Smooth muscle cell (in vitro differentiated cells): Measurements from ENCODE around the gene RNF2. TPM values are rescaled to one million over a fixed set of nuclear protein-coding genes. Genes with fewer than 3 reads are reported as not detected.
A peak's percentile ranks its signal among the peaks of the same experiment; 100 is the strongest.

Experiments used
- DNase-seq: peaks from one replicate; lab custom pipeline; 2025; ENCODE audit not compliant: unreplicated experiment; lab: John Stamatoyannopoulos, UW
- H2AFZ ChIP-seq: fragments of 200-600 bp; sonication (generic); 2 replicates; pipeline ENCODE4 v1.6.0; 2016; ENCODE audit warnings: antibody characterized with exemption, low read depth, mild to moderate bottlenecking
- H3F3A ChIP-seq: fragments of 200-600 bp; sonication (generic); 2 replicates; pipeline ENCODE4 v1.6.0; 2017; ENCODE audit warnings: antibody characterized with exemption, low read depth
- H3K27ac ChIP-seq: fragments of 200-600 bp; sonication (generic); 2 replicates; pipeline ENCODE4 v1.5.1; 2016; ENCODE audit warnings: low read depth, mild to moderate bottlenecking
- H3K27me3 ChIP-seq: fragments of 200-600 bp; sonication (generic); 2 replicates; pipeline ENCODE4 v1.6.1; 2016; ENCODE audit warnings: low read depth, mild to moderate bottlenecking
- H3K36me3 ChIP-seq: fragments of 200-600 bp; sonication (generic); 2 replicates; pipeline ENCODE4 v1.5.1; 2016; ENCODE audit warnings: low read depth
- H3K4me1 ChIP-seq: fragments of 200-600 bp; sonication (generic); 2 replicates; pipeline ENCODE4 v1.5.1; 2016; ENCODE audit warnings: low read depth
- H3K4me2 ChIP-seq: fragments of 200-600 bp; sonication (generic); 2 replicates; pipeline ENCODE4 v1.6.0; 2016; ENCODE audit warnings: mild to moderate bottlenecking
- H3K4me3 ChIP-seq: fragments of 200-600 bp; sonication (generic); 2 replicates; pipeline ENCODE4 v1.5.1; 2016; ENCODE audit warnings: mild to moderate bottlenecking
- H3K79me2 ChIP-seq: fragments of 200-600 bp; sonication (generic); 2 replicates; pipeline ENCODE4 v1.6.0; 2016; ENCODE audit warnings: low read depth, mild to moderate bottlenecking
- H3K9ac ChIP-seq: fragments of 200-600 bp; sonication (generic); 2 replicates; pipeline ENCODE4 v1.6.0; 2016; ENCODE audit warnings: low read depth
- H3K9me3 ChIP-seq: fragments of 200-600 bp; sonication (generic); replicated peaks from 2 replicates; pipeline ENCODE4 v1.5.1; 2016; ENCODE audit warnings: low read depth
- H4K20me1 ChIP-seq: fragments of 200-600 bp; sonication (generic); 2 replicates; pipeline ENCODE4 v1.6.0; 2016; ENCODE audit warnings: low read depth
- CTCF ChIP-seq: fragments of 200-600 bp; sonication (generic); IDR thresholded peaks from 2 replicates; pipeline ENCODE4 v1.5.1; 2017; ENCODE audit warnings: borderline replicate concordance, mild to moderate bottlenecking, antibody characterized with exemption; ENCODE audit not compliant: insufficient read depth, poor library complexity, severe bottlenecking
- WGBS: methylation state at CpG from one replicate; pipeline ENCODE4 v1.1.7; 2016; ENCODE audit warnings: low lambda C conversion rate; 5-methylcytosine and 5-hydroxymethylcytosine counted together
- polyA plus RNA-seq: library from polyadenylated mRNA; unstranded; fragments of >200 nt; fragmentation: Nextera tagmentation; extraction: Ambion mirVana; gene quantifications from 2 replicates; pipeline ENCODE4 v1.2.1, GENCODE V29; 2016
- total RNA-seq: library from RNA; depleted of rRNA; stranded (reverse); fragments of >200 nt; gene quantifications from 2 replicates; pipeline ENCODE4 v1.2.3, GENCODE V29; 2014

Gene RNF2
- total and polyA plus RNA-seq, 2 experiments from 2014 or later, result 34.6 to 41.2 TPM

- H3K9me3 ChIP-seq, result no peaks in the 10 kb centered on the region
- no peak for DNase-seq
- no peak overlapping the region for H2AFZ ChIP-seq
- H3K4me2 ChIP-seq, result no peak overlapping the region
- H3K27ac ChIP-seq, result no peak overlapping the region
- H3K79me2 ChIP-seq, result peaks cover 3% of the 10 kb centered on the region
- peaks cover 6% of the 10 kb centered on the region for H4K20me1 ChIP-seq
- H3K36me3 ChIP-seq, result no peaks in the 10 kb centered on the region
- no peaks in the 10 kb centered on the region for H3F3A ChIP-seq
- no peaks in the 10 kb centered on the region for H3K27me3 ChIP-seq
- peaks cover 2% of the 10 kb centered on the region for H3K4me1 ChIP-seq
- TF ChIP-seq CTCF, result no peak
- H3K9ac ChIP-seq, result no peak overlapping the region
- 73% methylated on average over 1 of the region's 1 CpG for WGBS
- no peak overlapping the region for H3K4me3 ChIP-seq
These were observed 3.6 kb upstream of the RNF2 start for GRCh38 chr1:185041742-185042141.

DNA sequence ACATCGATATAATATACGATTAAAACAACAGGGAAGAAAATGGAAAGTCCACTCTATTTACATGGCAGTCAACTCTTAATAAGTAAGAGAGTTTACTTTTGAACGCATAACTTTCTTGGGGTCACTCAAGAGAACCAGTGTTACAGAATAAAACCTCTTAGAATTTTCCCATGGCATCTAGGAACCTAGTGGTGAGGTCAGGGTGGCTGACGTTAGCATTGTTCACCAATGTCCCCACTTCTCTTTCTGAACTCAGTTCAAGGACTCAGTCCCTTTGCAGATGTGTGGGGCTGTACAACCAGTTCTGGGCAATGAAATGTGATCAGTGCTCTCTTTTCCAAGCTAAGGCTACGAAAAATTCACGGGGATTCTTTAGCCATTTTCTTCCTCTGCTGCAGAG, 2.6 kb upstream of the RNF2 start:
- H4K20me1 ChIP-seq, result peaks cover 16% of the 10 kb centered on the region
- H3K4me2 ChIP-seq, result no peak overlapping the region
- 94% methylated on average over 6 of the region's 6 CpGs for WGBS
- H3F3A ChIP-seq, result no peaks in the 10 kb centered on the region
- no peak overlapping the region for H3K9ac ChIP-seq
- DNase-seq, result no peak
- H3K36me3 ChIP-seq, result no peaks in the 10 kb centered on the region
- peaks cover 13% of the 10 kb centered on the region for H3K79me2 ChIP-seq
- H3K9me3 ChIP-seq, result no peaks in the 10 kb centered on the region
- no peak overlapping the region for H3K4me3 ChIP-seq
- H3K27me3 ChIP-seq, result no peaks in the 10 kb centered on the region
- peaks cover 12% of the 10 kb centered on the region for H3K4me1 ChIP-seq
- H2AFZ ChIP-seq, result no peak overlapping the region
- no peak for TF ChIP-seq CTCF
- H3K27ac ChIP-seq, result no peak overlapping the region

- TF ChIP-seq CTCF, result no peak
- DNase-seq, result no peak
- Histone ChIP-seq H2AFZ (no peak overlapping the region), H3K4me2 (no peak overlapping the region), H3K27me3 (no peaks in the 10 kb centered on the region), H3K9me3 (no peaks in the 10 kb centered on the region), H3K4me1 (peaks cover 18% of the 10 kb centered on the region), H3K27ac (peak overlapping the region; percentile 1), H3K4me3 (no peak overlapping the region), H3K79me2 (peaks cover 30% of the 10 kb centered on the region), H3F3A (no peaks in the 10 kb centered on the region), H3K9ac (no peak overlapping the region), H4K20me1 (peaks cover 32% of the 10 kb centered on the region), H3K36me3 (no peaks in the 10 kb centered on the region)
- 95% methylated on average over 8 of the region's 8 CpGs for WGBS
These were observed 971 bp upstream of the RNF2 start for GRCh38 chr1:185044387-185044786.

GRCh38 chr1:185045814-185046492, 595 bp downstream of the RNF2 start:
- H3K79me2 ChIP-seq, result peaks cover 45% of the 10 kb centered on the region
- H4K20me1 ChIP-seq, result peaks cover 48% of the 10 kb centered on the region
- peak overlapping the region; percentile 87 for H2AFZ ChIP-seq
- H3K9ac ChIP-seq, result peak overlapping the region; percentile 84
- no peaks in the 10 kb centered on the region for H3K36me3 ChIP-seq
- TF ChIP-seq CTCF, result no peak
- H3K4me1 ChIP-seq, result peaks cover 20% of the 10 kb centered on the region
- peak overlapping the region; percentile 96 for H3K4me2 ChIP-seq
- H3K27ac ChIP-seq, result peak overlapping the region; percentile 63
- no peak for DNase-seq
- H3K27me3 ChIP-seq, result no peaks in the 10 kb centered on the region
- H3K9me3 ChIP-seq, result no peaks in the 10 kb centered on the region
- H3F3A ChIP-seq, result no peaks in the 10 kb centered on the region
- H3K4me3 ChIP-seq, result peak overlapping the region; percentile 77
- whole genome bisulfite sequencing, result under 1% methylated on average over 45 of the region's 52 CpGs
